ENCODE results near the gene TLCD4. TPM values are rescaled to one million over a fixed set of nuclear protein-coding genes. Genes with fewer than 3 reads are reported as not detected.

The TLCD4 gene, protein sequence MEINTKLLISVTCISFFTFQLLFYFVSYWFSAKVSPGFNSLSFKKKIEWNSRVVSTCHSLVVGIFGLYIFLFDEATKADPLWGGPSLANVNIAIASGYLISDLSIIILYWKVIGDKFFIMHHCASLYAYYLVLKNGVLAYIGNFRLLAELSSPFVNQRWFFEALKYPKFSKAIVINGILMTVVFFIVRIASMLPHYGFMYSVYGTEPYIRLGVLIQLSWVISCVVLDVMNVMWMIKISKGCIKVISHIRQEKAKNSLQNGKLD
- 0.01 to 0.02 TPM in 2 of 3 replicates, not detected in the other for polyA plus RNA-seq
- polyA plus RNA-seq (2011; ENCODE audit: low read depth), result not detected
- 0.01 TPM in 1 of 2 replicates, not detected in the other for polyA plus RNA-seq (2011; cell fraction: cytosol; rRNA removed)
- polyA plus RNA-seq (2011; cell fraction: nucleus; rRNA removed), result 0.01 TPM in 1 of 2 replicates, not detected in the other
- 0.08 TPM in 1 of 2 replicates, not detected in the other for polyA plus RNA-seq (2012; ENCODE audit: low replicate concordance)
- polyA minus RNA-seq, result not detected in 3 replicates
- not detected for polyA minus RNA-seq (2011; cell fraction: cytosol; rRNA and poly(A)+ RNA removed)
- 0.11 TPM in 1 of 2 replicates, not detected in the other for polyA minus RNA-seq (2011; cell fraction: nucleus; rRNA and poly(A)+ RNA removed)

GRCh38 chr1:95117207-95118066 is at the start of gene TLCD4:
Gene TLCD4 (plus strand): TSS chr1:95117355. CDS start chr1:95143902, 26,547 bp downstream.
- H2AFZ ChIP-seq (ENCODE audit: control insufficient read depth, low read length), result peak within 1 kb of the TSS; percentile 78
- no peaks in the 10 kb centered on the region for H3K9me1 ChIP-seq (ENCODE audit: control insufficient read depth, extremely low read depth, insufficient read depth, low read length)
- peaks cover 29% of the 10 kb centered on the region for H3K27me3 ChIP-seq (ENCODE audit: control insufficient read depth, extremely low read depth, insufficient read depth, low read length)
- peak within 1 kb of the TSS; percentile 96 for H3K4me2 ChIP-seq (ENCODE audit: control insufficient read depth, extremely low read depth, insufficient read depth, low read depth, low read length)
- H4K20me1 ChIP-seq (ENCODE audit: control insufficient read depth, extremely low read depth, insufficient read depth, low read length), result no peaks in the 10 kb centered on the region
- dilution Hi-C loops (cut with MboI; ENCODE audit: extremely low pct_ligation_motif_present, low sequenced_read_pairs), result no loop called here
- TF ChIP-seq CTCF (optimal IDR thresholded peaks at IDR 0.05 in 1 of 3, IDR thresholded peaks at IDR 0.05 in 1 of 3, conservative IDR thresholded peaks at IDR 0.05 in 1 of 3; ENCODE audit: extremely low read depth in 1 of 3, insufficient read depth in 2 of 3, low read length in 3 of 3) (no peak), EZH2 (IDR thresholded peaks at IDR 0.05; ENCODE audit: low read length) (no peak)
- H3K36me3 ChIP-seq (ENCODE audit: control insufficient read depth in 2 of 2, extremely low read depth in 1 of 2, insufficient read depth in 2 of 2, low read length in 2 of 2), result no peaks in the 10 kb centered on the region
- no peak within 1 kb of the TSS for H3K27ac ChIP-seq (ENCODE audit: control insufficient read depth, insufficient read depth, low read length)
- peaks cover 9% of the 10 kb centered on the region for H3K4me1 ChIP-seq (ENCODE audit: control insufficient read depth, extremely low read depth, insufficient read depth, low read length)
- no peaks in the 10 kb centered on the region for H3K79me2 ChIP-seq (ENCODE audit: control insufficient read depth, insufficient read depth, low read length)
- FAIRE-seq (no peak), DNase-seq (ENCODE audit: low read depth, low spot score) (no peak)
- H3K9ac ChIP-seq (ENCODE audit: control insufficient read depth, extremely low read depth, insufficient read depth, low read length), result no peak within 1 kb of the TSS
- peak within 1 kb of the TSS; percentile 42 to 79 (median 73) for H3K4me3 ChIP-seq (ENCODE audit: control insufficient read depth in 2 of 3, extremely low read depth in 1 of 3, insufficient read depth in 2 of 3, low read depth in 1 of 3, low read length in 3 of 3)
- no peaks in the 10 kb centered on the region for H3K9me3 ChIP-seq (ENCODE audit: control insufficient read depth, low read depth, low read length)

- FAIRE-seq, result no peak
- no peaks in the 10 kb centered on the region for H3K36me3 ChIP-seq (ENCODE audit: control insufficient read depth in 2 of 2, extremely low read depth in 1 of 2, insufficient read depth in 2 of 2, low read length in 2 of 2)
- dilution Hi-C loops (cut with MboI; ENCODE audit: extremely low pct_ligation_motif_present, low sequenced_read_pairs), result no loop called here
- H3K4me3 ChIP-seq (ENCODE audit: control insufficient read depth in 2 of 3, extremely low read depth in 1 of 3, insufficient read depth in 2 of 3, low read depth in 1 of 3, low read length in 3 of 3), result no peak overlapping the region
- H3K4me1 ChIP-seq (ENCODE audit: control insufficient read depth, extremely low read depth, insufficient read depth, low read length), result peaks cover 7% of the 10 kb centered on the region
- DNase-seq (ENCODE audit: low read depth, low spot score), result no peak
- H3K27ac ChIP-seq (ENCODE audit: control insufficient read depth, insufficient read depth, low read length), result no peak overlapping the region
- H3K9me3 ChIP-seq (ENCODE audit: control insufficient read depth, low read depth, low read length), result no peaks in the 10 kb centered on the region
- no peaks in the 10 kb centered on the region for H4K20me1 ChIP-seq (ENCODE audit: control insufficient read depth, extremely low read depth, insufficient read depth, low read length)
- H2AFZ ChIP-seq (ENCODE audit: control insufficient read depth, low read length), result no peak overlapping the region
- TF ChIP-seq EZH2 (IDR thresholded peaks at IDR 0.05; ENCODE audit: low read length) (no peak), CTCF (optimal IDR thresholded peaks at IDR 0.05 in 1 of 3, IDR thresholded peaks at IDR 0.05 in 1 of 3, conservative IDR thresholded peaks at IDR 0.05 in 1 of 3; ENCODE audit: extremely low read depth in 1 of 3, insufficient read depth in 2 of 3, low read length in 3 of 3) (no peak)
- H3K9ac ChIP-seq (ENCODE audit: control insufficient read depth, extremely low read depth, insufficient read depth, low read length), result no peak overlapping the region
- H3K9me1 ChIP-seq (ENCODE audit: control insufficient read depth, extremely low read depth, insufficient read depth, low read length), result no peaks in the 10 kb centered on the region
- no peaks in the 10 kb centered on the region for H3K79me2 ChIP-seq (ENCODE audit: control insufficient read depth, insufficient read depth, low read length)
- H3K27me3 ChIP-seq (ENCODE audit: control insufficient read depth, extremely low read depth, insufficient read depth, low read length), result no peaks in the 10 kb centered on the region
- no peak overlapping the region for H3K4me2 ChIP-seq (ENCODE audit: control insufficient read depth, extremely low read depth, insufficient read depth, low read depth, low read length)
Observed at GRCh38 chr1:95067568-95067967, 49.6 kb upstream of the TLCD4 start.

Data from keratinocyte (primary cell).